ENCODE results near the gene HTT. TPM values are rescaled to one million over a fixed set of nuclear protein-coding genes. Genes with fewer than 3 reads are reported as not detected.

Gene HTT
- total RNA-seq, 1 experiment from 2014 or later, result 44.4 TPM

DNA sequence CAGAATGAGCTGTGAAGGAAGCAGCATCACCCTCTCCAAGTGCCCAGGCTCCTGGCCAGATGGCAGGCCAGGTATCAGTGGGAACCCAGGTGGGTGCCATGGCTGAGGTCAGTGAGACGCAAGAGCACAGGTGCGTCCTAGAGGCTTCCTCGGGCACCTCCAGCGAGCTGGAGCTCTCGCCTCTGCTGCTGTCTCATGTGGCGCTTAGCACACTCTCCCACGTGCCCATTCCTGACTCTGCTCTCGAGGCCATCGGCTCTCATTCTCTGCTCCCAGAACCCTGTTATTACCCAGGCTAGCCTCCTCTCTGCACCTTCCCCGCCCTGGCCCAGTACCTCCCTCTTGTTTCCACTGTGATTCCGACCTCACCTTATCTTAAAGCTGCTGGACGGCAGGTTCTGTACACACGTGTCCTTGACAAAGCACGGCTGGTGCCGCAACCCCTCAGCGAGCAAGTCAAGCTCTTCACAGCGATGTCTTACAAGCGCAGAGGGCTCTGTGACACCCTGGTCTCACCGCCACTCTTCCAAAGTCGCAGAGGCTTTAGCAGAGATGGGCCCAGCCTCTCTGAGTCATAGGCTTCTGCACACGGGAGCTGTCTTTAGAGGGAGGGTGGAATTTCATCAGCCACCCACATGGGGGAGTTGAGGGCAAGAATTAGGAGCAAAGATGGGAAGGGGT is 159.1 kb downstream of the HTT start:
- Mint-ChIP-seq H3K4me1 (ENCODE audit: low read depth, unreplicated experiment) (no peaks in the 10 kb centered on the region), H3K36me3 (ENCODE audit: insufficient read depth, unreplicated experiment) (peaks cover 14% of the 10 kb centered on the region), H3K4me3 (ENCODE audit: low read depth, unreplicated experiment) (no peak overlapping the region), H3K27me3 (ENCODE audit: unreplicated experiment) (no peaks in the 10 kb centered on the region), H3K27ac (ENCODE audit: unreplicated experiment) (no peak overlapping the region), H3K9me3 (ENCODE audit: low read depth, unreplicated experiment) (peaks cover 6% of the 10 kb centered on the region)
- no peak for DNase-seq
- no TSS peak for BruUV-seq (replicated peaks)
- CTCF ChIA-PET, result no interaction called here
- intact Hi-C loops (cut with micrococcal nuclease; ENCODE audit: unreplicated experiment), result no loop called here
- TF ChIP-seq, protein P1, sequence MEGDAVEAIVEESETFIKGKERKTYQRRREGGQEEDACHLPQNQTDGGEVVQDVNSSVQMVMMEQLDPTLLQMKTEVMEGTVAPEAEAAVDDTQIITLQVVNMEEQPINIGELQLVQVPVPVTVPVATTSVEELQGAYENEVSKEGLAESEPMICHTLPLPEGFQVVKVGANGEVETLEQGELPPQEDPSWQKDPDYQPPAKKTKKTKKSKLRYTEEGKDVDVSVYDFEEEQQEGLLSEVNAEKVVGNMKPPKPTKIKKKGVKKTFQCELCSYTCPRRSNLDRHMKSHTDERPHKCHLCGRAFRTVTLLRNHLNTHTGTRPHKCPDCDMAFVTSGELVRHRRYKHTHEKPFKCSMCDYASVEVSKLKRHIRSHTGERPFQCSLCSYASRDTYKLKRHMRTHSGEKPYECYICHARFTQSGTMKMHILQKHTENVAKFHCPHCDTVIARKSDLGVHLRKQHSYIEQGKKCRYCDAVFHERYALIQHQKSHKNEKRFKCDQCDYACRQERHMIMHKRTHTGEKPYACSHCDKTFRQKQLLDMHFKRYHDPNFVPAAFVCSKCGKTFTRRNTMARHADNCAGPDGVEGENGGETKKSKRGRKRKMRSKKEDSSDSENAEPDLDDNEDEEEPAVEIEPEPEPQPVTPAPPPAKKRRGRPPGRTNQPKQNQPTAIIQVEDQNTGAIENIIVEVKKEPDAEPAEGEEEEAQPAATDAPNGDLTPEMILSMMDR (IDR thresholded peaks at IDR 0.05; ENCODE audit: unreplicated experiment), result no peak

DNA sequence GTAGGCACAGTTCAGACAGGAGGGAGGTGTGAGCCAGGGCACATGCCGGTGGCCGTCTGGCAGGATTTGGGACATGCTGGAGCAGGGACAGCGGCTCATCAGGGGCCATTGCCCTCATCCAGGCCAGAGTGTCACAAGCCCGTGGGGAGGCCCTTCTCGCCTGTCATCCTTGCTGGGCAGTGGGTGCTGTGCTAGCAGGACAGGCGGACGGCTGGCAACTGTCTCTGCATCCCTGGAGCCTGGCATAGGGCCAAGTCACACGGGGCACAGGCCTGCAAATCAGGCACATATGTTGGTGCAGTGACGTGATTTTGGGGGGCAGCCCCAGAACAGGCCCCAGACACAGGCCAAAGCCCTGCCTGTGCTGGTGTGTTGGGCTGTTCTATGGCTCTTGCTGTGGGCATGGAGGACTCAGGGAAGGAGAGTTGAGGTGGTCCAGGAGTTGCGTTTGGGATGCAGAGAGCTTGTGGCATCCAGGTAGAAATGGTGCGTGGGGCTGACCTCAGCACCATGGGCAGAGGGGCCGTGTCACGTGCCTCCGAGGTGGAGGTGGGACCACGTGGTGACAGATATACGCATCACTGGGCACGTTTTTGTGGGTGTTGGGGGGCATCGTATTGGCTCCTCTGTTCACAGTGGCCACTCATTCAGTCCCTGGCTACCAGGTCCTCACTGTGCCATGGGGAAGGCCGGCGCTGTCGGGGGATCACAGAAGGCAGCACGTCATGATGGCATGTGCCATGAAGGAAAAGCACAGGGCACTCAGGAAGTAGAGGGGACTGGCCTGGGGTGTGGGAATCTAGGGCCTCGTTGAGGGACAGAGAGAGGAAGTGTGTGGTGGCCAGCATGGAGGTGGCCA is 159.9 kb downstream of the HTT start:
- intact Hi-C loops (cut with micrococcal nuclease; ENCODE audit: unreplicated experiment), result no loop called here
- DNase-seq, result no peak
- Mint-ChIP-seq H3K27ac (ENCODE audit: unreplicated experiment) (no peak overlapping the region), H3K9me3 (ENCODE audit: low read depth, unreplicated experiment) (peaks cover 2% of the 10 kb centered on the region), H3K27me3 (ENCODE audit: unreplicated experiment) (no peaks in the 10 kb centered on the region), H3K4me1 (ENCODE audit: low read depth, unreplicated experiment) (no peaks in the 10 kb centered on the region), H3K36me3 (ENCODE audit: insufficient read depth, unreplicated experiment) (peaks cover 6% of the 10 kb centered on the region), H3K4me3 (ENCODE audit: low read depth, unreplicated experiment) (no peak overlapping the region)
- BruUV-seq (replicated peaks), result no TSS peak
- CTCF ChIA-PET, result no interaction called here
- TF ChIP-seq, protein P1 (IDR thresholded peaks at IDR 0.05; ENCODE audit: unreplicated experiment), result no peak

DNA sequence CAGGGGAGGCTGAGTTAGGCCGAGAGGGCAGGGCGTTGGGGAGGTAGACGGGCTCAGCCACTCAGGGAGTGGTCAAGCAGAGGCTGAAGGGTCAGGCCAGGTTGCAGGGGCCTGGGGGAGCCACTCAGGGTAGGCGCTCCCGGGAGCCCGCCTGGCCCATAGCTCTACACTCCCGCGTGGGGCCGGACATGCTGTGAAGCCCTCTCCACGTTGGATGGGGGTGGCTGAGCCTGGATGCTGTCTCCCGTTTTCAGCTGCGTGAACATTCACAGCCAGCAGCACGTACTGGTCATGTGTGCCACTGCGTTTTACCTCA is 160.5 kb downstream of the HTT start:
- Mint-ChIP-seq H3K4me3 (ENCODE audit: low read depth, unreplicated experiment) (no peak overlapping the region), H3K36me3 (ENCODE audit: insufficient read depth, unreplicated experiment) (no peaks in the 10 kb centered on the region), H3K27ac (ENCODE audit: unreplicated experiment) (no peak overlapping the region), H3K27me3 (ENCODE audit: unreplicated experiment) (no peaks in the 10 kb centered on the region), H3K4me1 (ENCODE audit: low read depth, unreplicated experiment) (no peaks in the 10 kb centered on the region), H3K9me3 (ENCODE audit: low read depth, unreplicated experiment) (no peaks in the 10 kb centered on the region)
- TF ChIP-seq, protein P1 (IDR thresholded peaks at IDR 0.05; ENCODE audit: unreplicated experiment), result no peak
- CTCF ChIA-PET, result no interaction called here
- BruUV-seq (replicated peaks), result no TSS peak
- no peak for DNase-seq
- intact Hi-C loops (cut with micrococcal nuclease; ENCODE audit: unreplicated experiment), result no loop called here

DNA sequence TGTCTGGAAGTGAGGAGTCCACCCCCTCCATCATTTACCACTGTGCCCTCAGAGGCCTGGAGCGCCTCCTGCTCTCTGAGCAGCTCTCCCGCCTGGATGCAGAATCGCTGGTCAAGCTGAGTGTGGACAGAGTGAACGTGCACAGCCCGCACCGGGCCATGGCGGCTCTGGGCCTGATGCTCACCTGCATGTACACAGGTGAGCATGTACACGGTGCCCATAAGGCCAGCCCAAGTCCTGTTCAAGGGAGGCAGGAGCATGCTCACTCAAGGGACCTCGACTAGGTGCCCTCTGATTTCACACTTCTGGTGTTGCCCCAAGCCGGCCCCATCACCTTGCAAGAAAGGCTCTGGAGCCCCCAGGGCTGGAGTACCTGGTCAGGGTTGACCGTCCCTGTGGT is 161.1 kb downstream of the HTT start:
- H3K9me3 Mint-ChIP-seq (ENCODE audit: low read depth, unreplicated experiment), result no peaks in the 10 kb centered on the region
- DNase-seq, result no peak
- no peaks in the 10 kb centered on the region for H3K4me1 Mint-ChIP-seq (ENCODE audit: low read depth, unreplicated experiment)
- no TSS peak for BruUV-seq (replicated peaks)
- H3K27me3 Mint-ChIP-seq (ENCODE audit: unreplicated experiment), result no peaks in the 10 kb centered on the region
- intact Hi-C loops (cut with micrococcal nuclease; ENCODE audit: unreplicated experiment), result no loop called here
- CTCF ChIA-PET, result no interaction called here
- peaks cover under 1% of the 10 kb centered on the region for H3K36me3 Mint-ChIP-seq (ENCODE audit: insufficient read depth, unreplicated experiment)
- no peak overlapping the region for H3K4me3 Mint-ChIP-seq (ENCODE audit: low read depth, unreplicated experiment)
- H3K27ac Mint-ChIP-seq (ENCODE audit: unreplicated experiment), result no peak overlapping the region
- TF ChIP-seq, protein P1 (IDR thresholded peaks at IDR 0.05; ENCODE audit: unreplicated experiment), result no peak

Data from Calu3 (cell line).